Upper lobe of right lung (tissue), 1 donor: Measurements from ENCODE around the gene KRT10. TPM values are rescaled to one million over a fixed set of nuclear protein-coding genes. Genes with fewer than 3 reads are reported as not detected.

Source experiments
- ATAC-seq: fragments of 200-7000 bp; cut with Tn5 transposase; one replicate; pipeline ENCODE4 v1.9.1; 2020; ENCODE audit warnings: mild to moderate bottlenecking, moderate library complexity
- DNase-seq: peaks from one replicate; pipeline ENCODE4 v3.0.0-alpha.2; 2020
- H3K27ac ChIP-seq: fragments of 200-600 bp; one replicate; pipeline ENCODE4 v1.8.0; 2022
- H3K27me3 ChIP-seq: fragments of 200-600 bp; one replicate; pipeline ENCODE4 v1.8.0; 2022; ENCODE audit warnings: mild to moderate bottlenecking
- H3K36me3 ChIP-seq: fragments of 200-600 bp; one replicate; pipeline ENCODE4 v1.8.0; 2022
- H3K4me1 ChIP-seq: fragments of 200-600 bp; one replicate; pipeline ENCODE4 v1.8.0; 2022
- H3K4me3 ChIP-seq: fragments of 200-600 bp; one replicate; pipeline ENCODE4 v1.8.0; 2022; ENCODE audit warnings: mild to moderate bottlenecking
- H3K9me3 ChIP-seq: fragments of 200-600 bp; one replicate; pipeline ENCODE4 v1.8.0; 2022
- CTCF ChIP-seq: fragments of 200-600 bp; IDR thresholded peaks from one replicate; pipeline ENCODE4 v1.8.0; 2022; ENCODE audit warnings: antibody characterized with exemption
- intact Hi-C: fragments of 100-400 bp; cut with DNase I; formaldehyde crosslinking; loops from one replicate; pipeline ENCODE4 v1.11.0; 2022
- total RNA-seq: library from RNA; stranded (reverse); fragmentation: NEBNext Ultra II Directional; extraction: Animal tissue kit (Norgen Biotek cat#: 25700); gene quantifications from one replicate; pipeline ENCODE4 v1.2.1, GENCODE V29; 2021
- donor health status: DM: no; HTN: yes; CAD: no; lungs with severe emphysema.

Gene KRT10
- total RNA-seq, 1 donor from 2014 or later, result 36.8 TPM

GRCh38 chr17:40843242-40843641 lies 20.8 kb upstream of the KRT10 start:
- ATAC-seq, result no peak
- H3K9me3 ChIP-seq, result no peaks in the 10 kb centered on the region
- no peak for TF ChIP-seq CTCF
- DNase-seq, result no peak
- no peak overlapping the region for H3K4me3 ChIP-seq
- no peak overlapping the region for H3K27ac ChIP-seq
- H3K27me3 ChIP-seq, result no peaks in the 10 kb centered on the region
- H3K36me3 ChIP-seq, result no peaks in the 10 kb centered on the region
- intact Hi-C loops, result no loop called here
- no peaks in the 10 kb centered on the region for H3K4me1 ChIP-seq

DNA sequence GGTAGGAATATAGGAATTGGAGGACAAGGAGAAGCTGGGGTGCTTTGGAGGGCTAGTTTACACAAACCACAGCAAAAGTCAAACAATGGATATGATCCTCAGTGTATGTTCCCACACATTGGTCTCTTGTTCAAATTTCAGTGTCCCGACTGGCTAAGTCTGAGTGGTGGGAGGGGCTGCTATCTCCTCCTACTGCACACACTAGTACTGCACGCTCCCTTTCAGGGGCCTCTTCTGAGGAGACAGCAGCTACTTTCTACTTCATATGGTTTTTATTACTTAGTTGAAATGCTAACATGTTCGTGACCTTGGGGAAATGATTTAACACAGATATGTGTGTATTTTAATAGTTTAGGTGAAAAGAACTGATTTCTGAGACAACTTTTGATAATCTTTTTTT lies 18.8 kb upstream of the KRT10 start:
- ATAC-seq (no peak), DNase-seq (no peak)
- intact Hi-C loops, result no loop called here
- Histone ChIP-seq H3K36me3 (no peaks in the 10 kb centered on the region), H3K4me1 (no peaks in the 10 kb centered on the region), H3K27ac (no peak overlapping the region), H3K9me3 (no peaks in the 10 kb centered on the region), H3K27me3 (no peaks in the 10 kb centered on the region), H3K4me3 (no peak overlapping the region)
- no peak for TF ChIP-seq CTCF

DNA sequence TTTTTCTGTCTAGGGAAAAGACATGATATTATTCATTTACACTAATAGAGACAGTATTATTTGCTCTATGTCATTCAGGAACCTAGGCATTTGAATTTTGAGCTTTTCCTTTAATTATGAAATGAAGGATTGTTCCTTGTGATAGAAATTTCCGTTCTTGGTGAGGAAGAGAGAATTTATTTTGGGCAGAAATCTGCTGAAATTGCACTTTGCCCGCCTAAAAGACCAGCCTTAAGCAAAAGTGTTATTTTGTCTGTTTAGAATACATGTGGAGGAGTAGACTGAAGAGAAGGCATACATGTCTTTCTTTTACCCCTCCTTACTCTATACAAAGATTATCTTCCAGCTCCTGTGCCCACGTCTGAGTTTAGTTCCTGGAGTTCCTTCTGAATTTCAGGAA lies 16.8 kb upstream of the KRT10 start:
- Histone ChIP-seq H3K27ac (no peak overlapping the region), H3K4me1 (no peaks in the 10 kb centered on the region), H3K36me3 (no peaks in the 10 kb centered on the region), H3K27me3 (no peaks in the 10 kb centered on the region), H3K4me3 (no peak overlapping the region), H3K9me3 (no peaks in the 10 kb centered on the region)
- no peak for ATAC-seq
- TF ChIP-seq CTCF, result no peak
- intact Hi-C loops, result no loop called here
- no peak for DNase-seq

DNA sequence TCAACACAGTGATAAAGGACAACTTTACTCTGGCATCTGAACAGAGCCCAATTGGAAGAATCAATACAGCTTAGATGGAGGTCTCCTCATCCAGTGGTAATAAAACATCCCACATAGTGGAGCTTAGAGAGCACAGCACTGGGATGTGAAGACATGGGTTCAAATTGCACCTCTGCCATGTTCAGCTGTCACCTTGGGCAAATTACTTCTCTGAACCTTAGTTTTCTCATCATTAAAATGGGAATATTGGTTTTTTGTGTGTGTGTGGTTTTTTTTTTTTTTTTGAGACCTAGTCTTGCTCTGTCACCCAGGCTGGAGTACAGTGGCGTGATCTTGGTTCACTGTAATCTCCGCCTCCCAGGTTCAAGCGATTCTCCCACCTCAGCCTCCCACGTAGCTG lies 13.6 kb upstream of the KRT10 start:
- Histone ChIP-seq H3K36me3 (no peaks in the 10 kb centered on the region), H3K4me3 (no peak overlapping the region), H3K27ac (no peak overlapping the region), H3K27me3 (no peaks in the 10 kb centered on the region), H3K9me3 (no peaks in the 10 kb centered on the region), H3K4me1 (no peaks in the 10 kb centered on the region)
- no peak for ATAC-seq
- intact Hi-C loops, result no loop called here
- TF ChIP-seq CTCF, result no peak
- DNase-seq, result no peak

DNA sequence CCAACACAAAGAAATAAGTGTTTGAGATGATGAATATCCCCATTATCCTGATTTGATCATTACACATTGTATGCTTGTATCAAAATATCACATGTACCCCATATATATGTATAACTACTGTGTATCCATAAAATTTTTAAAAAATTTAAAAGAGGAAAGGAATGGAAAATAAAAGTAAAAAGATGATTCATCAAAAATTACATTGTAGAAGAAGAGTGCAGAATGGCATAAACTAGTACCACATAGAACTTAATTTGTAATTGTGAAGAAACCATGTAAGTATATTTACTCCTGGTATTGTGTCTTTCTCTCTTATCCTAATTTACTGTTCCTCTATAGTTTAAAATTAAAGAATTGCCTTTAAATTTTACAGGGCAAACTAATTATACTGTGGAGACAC lies 11.5 kb upstream of the KRT10 start:
- Histone ChIP-seq H3K36me3 (no peaks in the 10 kb centered on the region), H3K27me3 (no peaks in the 10 kb centered on the region), H3K4me3 (no peak overlapping the region), H3K4me1 (no peaks in the 10 kb centered on the region), H3K27ac (no peak overlapping the region), H3K9me3 (no peaks in the 10 kb centered on the region)
- no peak for TF ChIP-seq CTCF
- ATAC-seq (no peak), DNase-seq (no peak)
- intact Hi-C loops, result no loop called here

GRCh38 chr17:40832840-40833239 lies 10.4 kb upstream of the KRT10 start:
- Histone ChIP-seq H3K4me1 (no peaks in the 10 kb centered on the region), H3K36me3 (no peaks in the 10 kb centered on the region), H3K27me3 (no peaks in the 10 kb centered on the region), H3K9me3 (no peaks in the 10 kb centered on the region), H3K27ac (no peak overlapping the region), H3K4me3 (no peak overlapping the region)
- no peak for TF ChIP-seq CTCF
- intact Hi-C loops, result no loop called here
- ATAC-seq (no peak), DNase-seq (no peak)
